ENCODE results near the gene PRAMEF1. TPM values are rescaled to one million over a fixed set of nuclear protein-coding genes. Genes with fewer than 3 reads are reported as not detected.
"Not testable (repeated sequence)": the region's sequence is repeated elsewhere in the genome, so short reads cannot be mapped to it uniquely, and the experiment has no call there.

PRAMEF1 gene
- total RNA-seq, 1 donor from 2014 or later, result not detected

DNA sequence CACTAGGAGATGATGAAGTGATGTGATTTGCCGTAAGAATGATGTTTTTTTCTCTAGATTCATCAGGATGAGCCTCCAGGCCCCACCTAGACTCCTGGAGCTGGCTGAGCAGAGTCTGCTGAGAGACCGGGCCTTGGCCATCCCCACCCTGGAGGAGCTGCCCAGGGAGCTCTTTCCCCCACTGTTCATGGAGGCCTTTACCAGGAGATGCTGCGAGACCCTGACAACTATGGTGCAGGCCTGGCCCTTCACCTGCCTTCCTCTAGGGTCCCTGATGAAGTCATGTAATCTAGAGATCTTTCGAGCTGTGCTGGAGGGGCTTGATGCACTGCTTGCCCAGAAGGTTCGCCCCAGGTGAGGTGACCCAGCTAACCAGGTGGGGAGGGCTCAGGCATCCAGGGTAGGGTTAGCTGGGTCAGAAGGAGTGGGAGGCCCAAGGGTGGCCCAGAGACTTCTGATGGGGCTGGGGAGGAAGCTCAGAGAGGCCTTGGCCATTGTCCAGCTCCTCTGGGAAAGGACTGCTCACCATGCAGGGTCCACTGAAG, 16.3 kb upstream of the PRAMEF1 start:
- ATAC-seq, result no peak
- no peak for DNase-seq
- intact Hi-C loops (cut with micrococcal nuclease), result no loop called here

DNA sequence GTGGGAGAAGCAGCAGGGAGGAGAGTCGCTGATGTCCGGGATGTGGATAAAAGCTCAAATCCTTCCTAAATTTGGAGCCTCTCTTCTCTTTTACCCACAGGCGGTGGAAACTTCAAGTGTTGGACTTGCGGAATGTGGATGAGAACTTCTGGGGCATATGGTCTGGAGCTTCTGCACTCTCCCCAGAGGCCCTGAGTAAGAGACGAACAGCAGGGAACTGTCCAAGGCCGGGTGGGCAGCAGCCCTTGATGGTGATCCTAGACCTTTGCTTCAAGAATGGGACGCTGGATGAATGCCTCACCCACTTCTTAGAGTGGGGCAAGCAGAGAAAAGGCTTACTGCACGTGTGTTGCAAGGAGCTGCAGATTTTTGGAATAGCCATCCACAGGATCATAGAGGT, 15.8 kb upstream of the PRAMEF1 start:
- intact Hi-C loops (cut with micrococcal nuclease), result no loop called here
- ATAC-seq (no peak), DNase-seq (no peak)

DNA sequence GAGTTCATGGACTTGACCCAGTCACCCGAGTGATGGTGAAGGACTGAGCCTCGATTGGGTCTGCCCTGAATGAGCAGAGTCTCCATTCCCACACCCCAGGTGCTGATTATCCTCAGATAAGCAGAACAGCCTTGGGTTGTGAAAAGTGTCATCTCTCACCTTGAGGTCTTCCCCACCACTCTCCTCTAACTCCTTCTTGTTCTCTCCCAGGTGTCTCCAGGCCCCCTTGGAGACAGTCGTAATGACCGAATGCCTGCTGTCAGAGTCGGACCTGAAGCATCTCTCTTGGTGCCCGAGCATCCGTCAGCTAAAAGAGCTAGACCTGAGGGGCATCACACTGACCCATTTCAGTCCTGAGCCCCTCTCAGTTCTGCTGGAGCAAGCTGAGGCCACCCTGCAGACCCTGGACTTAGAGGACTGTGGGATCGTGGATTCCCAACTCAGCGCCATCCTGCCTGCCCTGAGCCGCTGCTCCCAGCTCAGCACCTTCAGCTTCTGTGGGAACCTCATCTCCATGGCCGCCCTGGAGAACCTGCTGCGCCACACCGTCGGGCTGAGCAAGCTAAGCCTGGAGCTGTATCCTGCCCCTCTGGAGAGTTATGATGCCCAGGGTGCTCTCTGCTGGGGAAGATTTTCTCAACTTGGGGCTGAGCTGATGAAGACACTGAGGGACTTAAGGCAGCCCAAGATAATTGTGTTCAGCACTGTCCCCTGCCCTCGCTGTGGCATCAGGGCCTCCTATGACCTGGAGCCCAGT, 14.2 kb upstream of the PRAMEF1 start:
- DNase-seq (no peak), ATAC-seq (no peak)
- intact Hi-C loops (cut with micrococcal nuclease), result no loop called here

DNA sequence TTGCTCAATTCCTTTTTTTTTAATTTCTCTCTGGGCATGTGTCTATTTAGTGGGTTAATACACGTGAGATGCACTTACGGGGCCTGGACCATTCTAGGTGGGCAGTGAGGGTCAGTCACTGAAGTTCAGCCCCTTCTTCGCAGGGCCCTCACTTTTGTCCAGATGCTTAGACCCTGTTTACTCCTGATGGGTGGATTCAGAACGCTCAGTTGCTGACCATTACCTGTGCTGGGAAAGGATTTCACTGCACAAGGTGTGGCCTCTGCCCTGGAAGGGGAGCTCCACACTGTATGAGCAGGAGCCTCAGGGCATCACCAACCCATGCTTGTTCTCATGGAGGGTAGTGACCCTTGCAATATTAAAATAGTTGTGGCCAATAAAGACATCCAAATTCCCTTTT, 13.1 kb upstream of the PRAMEF1 start:
- no peak for ATAC-seq

DNA sequence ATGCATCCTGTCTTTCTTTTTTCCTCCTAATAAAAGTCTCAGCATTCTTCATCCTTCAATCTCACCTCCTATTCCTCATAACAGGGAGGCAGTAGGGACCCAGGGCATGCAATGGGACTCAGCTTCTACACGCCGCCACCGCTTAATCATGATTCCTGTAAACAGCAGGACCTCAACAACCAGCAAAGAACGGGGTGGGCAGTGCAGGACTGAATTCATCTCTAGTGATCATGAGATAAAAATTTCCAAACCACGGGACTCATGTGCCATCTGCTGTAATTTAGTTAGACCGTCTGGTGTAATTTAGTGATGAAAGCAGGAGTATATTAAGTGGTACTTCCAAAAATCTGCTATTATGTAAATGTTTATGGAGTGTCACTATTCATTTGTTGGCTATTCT, 12.3 kb upstream of the PRAMEF1 start:
- ATAC-seq, result no peak
- intact Hi-C loops (cut with micrococcal nuclease), result no loop called here
- DNase-seq, result no peak

More for the DNA sequence above, 13.1 kb upstream of the PRAMEF1 start:
- no peak for DNase-seq
- intact Hi-C loops (cut with micrococcal nuclease), result no loop called here

DNA sequence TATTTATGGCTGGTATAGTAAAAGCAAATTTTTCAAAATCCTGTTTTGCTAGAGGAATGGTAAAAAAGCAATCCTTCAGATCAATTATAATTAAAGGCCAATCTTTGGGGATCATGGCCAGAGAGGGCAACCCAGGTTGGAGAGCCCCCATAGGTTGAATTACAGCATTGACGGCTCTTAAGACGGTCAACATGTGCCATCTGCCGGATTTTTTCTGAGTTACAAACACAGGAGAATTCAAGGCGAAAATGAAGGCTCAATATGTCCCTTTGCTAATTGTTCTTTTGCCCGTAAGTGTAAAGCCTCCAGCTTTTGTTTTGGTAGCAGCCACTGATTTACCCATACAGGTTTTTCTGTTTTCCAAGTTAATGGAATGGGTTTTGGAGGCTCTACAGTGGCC, 9.7 kb upstream of the PRAMEF1 start:
- DNase-seq; intact Hi-C loops (cut with micrococcal nuclease); ATAC-seq: not testable (repeated sequence)

DNA sequence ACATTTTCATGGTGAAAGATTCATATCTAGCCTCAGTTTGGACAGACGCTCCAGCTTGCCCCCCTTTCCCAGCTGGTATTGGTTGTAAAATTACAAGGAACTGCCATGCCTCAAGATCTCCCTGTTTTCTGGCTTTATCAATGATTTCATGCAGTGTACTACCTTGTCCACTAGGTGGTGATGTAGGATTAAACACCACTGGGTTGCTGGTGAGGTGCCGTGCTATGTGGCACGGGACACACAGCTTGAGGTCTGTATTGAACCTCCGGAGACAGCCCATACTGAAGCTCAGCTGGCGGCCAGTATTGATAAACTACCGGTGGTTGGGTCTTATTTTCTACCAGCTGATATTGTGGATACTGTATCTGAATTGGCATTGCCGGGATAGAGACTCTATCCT, 7.4 kb upstream of the PRAMEF1 start:
- DNase-seq; ATAC-seq; intact Hi-C loops (cut with micrococcal nuclease): not testable (repeated sequence)

DNA sequence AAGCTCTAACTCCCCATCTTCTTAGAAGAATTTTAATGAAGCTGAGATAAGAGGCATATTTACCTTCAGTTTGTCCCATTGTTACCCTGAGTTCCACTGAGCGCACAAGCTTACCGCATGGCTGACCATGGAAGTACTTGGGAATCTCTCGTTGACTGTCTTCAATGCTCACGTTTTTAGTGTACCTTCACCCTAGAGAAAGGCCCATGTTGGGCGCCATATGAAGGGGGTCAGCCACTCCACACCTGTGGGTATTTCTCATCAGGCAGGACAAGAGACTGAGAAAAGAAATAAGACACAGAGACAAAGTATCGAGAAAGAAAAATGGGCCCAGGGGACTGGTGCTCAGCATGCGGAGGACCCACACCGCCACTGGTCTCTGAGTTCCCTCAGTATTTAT, 6.5 kb upstream of the PRAMEF1 start:
- ATAC-seq; intact Hi-C loops (cut with micrococcal nuclease): not testable (repeated sequence)

DNA sequence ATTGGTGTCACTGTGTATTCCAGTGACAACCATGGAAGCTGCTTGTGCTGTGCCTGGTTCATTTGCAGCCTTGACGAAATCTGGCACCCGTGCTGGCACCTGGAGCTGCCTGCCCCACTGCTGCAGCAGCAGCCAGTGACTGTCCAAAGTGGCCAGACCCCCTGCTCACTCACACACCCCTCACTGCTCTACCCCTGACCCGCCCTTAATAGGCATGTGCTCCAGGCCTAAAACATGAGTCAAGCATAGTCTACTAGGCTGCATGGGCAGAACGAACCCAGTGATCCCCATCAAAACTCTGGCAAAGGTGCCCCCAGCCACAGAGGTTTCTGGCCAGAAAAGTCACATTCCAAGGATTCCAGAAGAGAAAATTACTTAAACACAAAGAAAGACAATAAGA, 7.7 kb downstream of the PRAMEF1 start:
- intact Hi-C loops (cut with micrococcal nuclease), result no loop called here
- DNase-seq (no peak), ATAC-seq (no peak)

More for the DNA sequence above, 6.5 kb upstream of the PRAMEF1 start:
- not testable (repeated sequence) for DNase-seq

DNA sequence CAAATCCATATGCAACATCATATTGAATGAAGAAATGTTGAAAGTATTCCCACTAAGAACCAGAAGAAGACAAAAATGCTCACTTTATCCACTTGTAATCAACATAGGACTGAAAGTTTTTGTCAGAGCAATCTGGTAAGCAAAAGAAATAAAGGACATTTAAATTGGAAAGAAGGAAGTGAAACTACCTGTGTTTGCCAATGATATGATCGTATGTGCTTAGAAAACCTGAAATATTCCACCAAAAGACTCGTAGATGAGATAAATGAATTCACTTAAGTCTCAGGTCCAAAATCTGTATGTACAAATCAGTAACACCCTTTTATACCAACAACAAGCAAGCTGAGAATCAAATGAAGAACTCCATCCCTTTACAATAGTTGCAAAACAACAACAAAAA, 8.5 kb downstream of the PRAMEF1 start:
- intact Hi-C loops (cut with micrococcal nuclease), result no loop called here
- DNase-seq (no peak), ATAC-seq (no peak)

DNA sequence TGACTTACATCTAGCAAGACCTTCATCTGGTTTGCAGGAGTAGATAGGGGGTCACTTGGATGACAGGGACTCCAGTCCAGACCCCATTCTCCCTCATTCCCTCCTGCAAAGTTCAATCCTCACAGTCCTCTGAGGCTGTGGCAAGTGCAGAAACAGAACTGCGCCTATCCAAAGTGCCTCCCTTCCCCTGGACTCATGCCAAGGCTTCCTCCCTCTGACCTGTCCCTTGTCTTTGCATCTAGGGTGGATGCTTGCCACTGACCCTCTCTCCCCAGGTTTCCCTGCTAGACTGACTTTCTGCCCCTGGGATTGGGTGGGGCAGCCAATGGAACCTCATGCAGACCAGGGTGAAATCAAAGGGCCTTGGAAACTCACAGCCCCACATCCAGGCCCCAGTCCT, 18.7 kb downstream of the PRAMEF1 start:
- intact Hi-C loops (cut with micrococcal nuclease), result no loop called here
- ATAC-seq (no peak), DNase-seq (no peak)

DNA sequence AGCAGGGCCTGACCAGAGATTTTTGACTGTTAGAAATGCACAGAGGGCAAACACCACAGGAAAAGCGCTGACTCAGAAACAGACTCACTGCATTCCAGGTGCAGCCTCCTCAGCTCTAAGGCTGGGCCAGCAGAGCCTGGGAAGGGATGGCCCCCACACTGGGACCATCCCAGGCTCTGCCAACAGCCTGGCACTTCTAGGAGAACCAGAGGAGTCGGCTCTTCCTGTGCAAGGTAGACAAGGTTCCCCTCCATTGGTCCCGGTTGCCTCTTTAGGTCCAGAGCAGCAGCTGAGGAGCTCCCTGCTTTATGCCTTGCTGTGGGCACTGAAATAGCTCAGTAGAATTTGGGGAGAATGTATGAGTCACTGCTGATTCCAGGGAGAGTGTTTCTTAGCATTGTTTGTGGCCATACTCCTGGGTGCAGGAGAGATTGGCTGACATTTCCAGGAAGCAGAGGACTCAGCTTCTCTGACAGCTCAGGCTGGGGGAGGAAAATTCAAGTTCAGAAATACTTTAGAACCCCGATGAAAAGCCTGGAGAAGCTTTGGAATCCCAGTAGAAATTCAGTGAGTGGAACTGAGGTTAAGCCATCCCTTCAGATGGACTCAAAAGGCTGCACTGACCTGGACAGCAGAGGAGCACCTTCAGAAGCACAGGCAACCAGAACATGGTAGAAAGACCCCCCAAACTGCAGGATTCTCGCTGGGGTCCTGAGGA, 19.7 kb downstream of the PRAMEF1 start:
- DNase-seq (no peak), ATAC-seq (no peak)
- intact Hi-C loops (cut with micrococcal nuclease), result no loop called here

DNA sequence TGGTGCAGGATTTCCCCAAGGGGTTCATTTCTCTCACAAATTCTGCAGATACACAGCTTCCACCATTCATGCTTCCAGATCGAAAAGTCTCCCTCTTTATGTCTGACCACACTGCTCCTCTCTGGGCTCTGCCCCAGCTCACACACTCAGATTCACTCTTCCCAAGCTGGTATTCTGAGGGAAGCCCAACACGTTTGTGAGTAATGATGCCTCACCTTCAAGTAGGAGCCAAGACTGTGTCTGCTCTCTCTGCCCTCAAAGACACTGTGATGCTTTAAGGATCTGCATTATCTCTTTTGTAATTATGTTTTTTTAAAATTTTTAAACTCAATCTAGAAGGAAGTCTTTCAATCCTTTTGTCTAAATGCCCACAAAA, 20.2 kb downstream of the PRAMEF1 start:
- intact Hi-C loops (cut with micrococcal nuclease), result no loop called here
- ATAC-seq (no peak), DNase-seq (no peak)

DNA sequence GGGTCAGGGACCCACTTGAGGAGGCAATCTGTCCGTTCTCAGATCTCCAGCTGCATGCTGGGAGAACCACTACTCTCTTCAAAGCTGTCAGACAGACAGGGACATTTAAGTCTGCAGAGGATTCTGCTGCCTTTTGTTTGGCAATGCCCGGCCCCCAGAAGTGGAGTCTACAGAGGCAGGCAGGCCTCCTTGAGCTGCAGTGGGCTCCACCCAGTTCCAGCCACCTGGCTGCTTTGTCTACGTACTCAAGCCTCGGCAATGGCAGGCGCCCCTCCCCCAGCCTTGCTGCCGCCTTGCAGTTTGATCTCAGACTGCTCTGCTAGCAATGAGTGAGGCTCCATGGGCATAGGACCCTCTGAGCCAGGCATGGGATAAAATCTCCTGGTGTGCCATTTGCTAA, 27.9 kb downstream of the PRAMEF1 start:
- intact Hi-C loops (cut with micrococcal nuclease); ATAC-seq; DNase-seq: not testable (repeated sequence)

DNA sequence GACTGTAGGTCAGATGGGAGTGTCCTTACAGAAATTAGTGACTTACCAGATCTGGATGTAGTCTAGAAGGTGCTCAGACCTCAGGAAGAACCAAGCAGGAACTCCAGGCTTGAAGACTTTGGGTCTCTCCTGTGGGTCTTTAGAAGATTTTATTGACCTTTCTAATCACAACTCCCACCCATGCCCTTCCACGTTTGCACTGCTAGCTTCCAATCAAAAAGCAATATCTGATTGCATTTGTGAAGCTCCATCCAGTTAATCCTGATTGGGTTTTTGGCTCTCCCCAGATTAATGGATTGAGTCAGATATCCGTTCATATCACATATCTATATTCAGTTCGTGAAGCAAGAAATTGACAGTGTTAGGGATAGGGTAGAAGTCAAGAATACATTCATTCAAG, 40.1 kb downstream of the PRAMEF1 start, which contains the start of gene PRAMEF11:
Gene PRAMEF11, minus strand, starts transcription at position 101 of the 400 bp plus-strand sequence. CDS start 2,621 bp downstream, outside the sequence.
- ATAC-seq; DNase-seq; intact Hi-C loops (cut with micrococcal nuclease): not testable (repeated sequence)

DNA sequence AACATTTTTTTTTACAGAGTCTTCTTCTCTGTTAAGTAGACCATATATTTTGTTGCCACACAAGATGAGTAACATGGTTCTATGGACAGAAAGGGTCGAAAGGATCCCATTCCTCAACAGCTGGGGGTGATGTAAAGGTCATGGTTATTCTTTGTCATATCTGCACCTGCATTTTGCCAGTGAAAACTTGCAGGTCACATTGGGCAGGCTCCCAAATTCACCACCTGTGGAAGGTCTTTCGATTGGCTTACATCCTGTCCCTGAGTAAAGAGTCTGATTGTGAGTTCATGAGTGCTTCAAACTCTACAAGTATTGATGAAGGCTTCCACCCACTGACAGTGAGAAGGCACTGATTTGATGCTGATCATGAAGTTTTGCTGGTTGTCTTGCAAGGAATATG, 42.1 kb downstream of the PRAMEF1 start:
- ATAC-seq; intact Hi-C loops (cut with micrococcal nuclease); DNase-seq: not testable (repeated sequence)

All from left ventricle myocardium superior (tissue), 1 donor.